ENCODE results near the gene EIF2B2.

EIF2B2 gene

GRCh38 chr14:74980731-74981461 lies 21.8 kb upstream of the EIF2B2 start:
- Histone ChIP-seq H3K36me3 (ENCODE audit: control insufficient read depth in 1 of 2, insufficient read depth in 2 of 2, low read depth in 1 of 2, low read length in 2 of 2) (no peaks in the 10 kb centered on the region), H2BK5ac (ENCODE audit: low read depth, low read length, poor library complexity, severe bottlenecking) (no peak overlapping the region), H3K9me3 (ENCODE audit: control insufficient read depth, low read length) (no peaks in the 10 kb centered on the region), H2AFZ (ENCODE audit: low read depth, low read length) (peak overlapping the region; percentile 60), H3K18ac (ENCODE audit: low read depth in 1 of 2, low read length in 2 of 2) (peak overlapping the region; percentile 41 to 93), H3K27me3 (ENCODE audit: control insufficient read depth in 1 of 2, insufficient read depth in 1 of 2, low read length in 2 of 2) (no peaks in the 10 kb centered on the region), H4K91ac (ENCODE audit: low read length) (peak overlapping the region; percentile 87), H3K79me1 (replicated peaks; ENCODE audit: low read length, poor library complexity, severe bottlenecking) (no peaks in the 10 kb centered on the region), H3K4me3 (ENCODE audit: insufficient read depth in 1 of 2, low read depth in 1 of 2, low read length in 2 of 2) (no peak overlapping the region), H3K4me1 (ENCODE audit: control insufficient read depth, insufficient read depth, low read depth, low read length) (peaks cover 48% of the 10 kb centered on the region), H4K8ac (ENCODE audit: low read length) (peak overlapping the region; percentile 77), H2BK120ac (ENCODE audit: low read depth, low read length) (peak overlapping the region; percentile 39), H3K4me2 (ENCODE audit: low read length, poor library complexity, severe bottlenecking) (no peak overlapping the region), H3K9ac (ENCODE audit: low read length) (no peak overlapping the region), H3K4ac (ENCODE audit: low read depth in 1 of 2, low read length in 2 of 2) (peak overlapping the region in 1 of 2 experiments; percentile 32), H3K14ac (ENCODE audit: low read length in 2 of 2) (no peak overlapping the region), H2BK15ac (ENCODE audit: low read depth, poor library complexity, severe bottlenecking) (peak overlapping the region; percentile 71), H3K27ac (ENCODE audit: low read length, poor library complexity, severe bottlenecking) (peak overlapping the region; percentile 54), H3K23ac (ENCODE audit: low read length in 2 of 2) (no peak overlapping the region), H2BK12ac (ENCODE audit: low read length in 2 of 2) (peak overlapping the region; percentile 7 to 24), H2AK5ac (ENCODE audit: low read length, severe bottlenecking) (no peak overlapping the region)
- peak; percentile 35 for DNase-seq
- 26% methylated on average over 35 of the region's 35 CpGs for WGBS

GRCh38 chr14:74981462-74981782 lies 21.3 kb upstream of the EIF2B2 start:
- no peak for DNase-seq
- H2AFZ ChIP-seq (ENCODE audit: low read depth, low read length), result no peak overlapping the region
- H3K4me2 ChIP-seq (ENCODE audit: low read length, poor library complexity, severe bottlenecking), result no peak overlapping the region
- no peak overlapping the region for H2AK5ac ChIP-seq (ENCODE audit: low read length, severe bottlenecking)
- H3K9me3 ChIP-seq (ENCODE audit: control insufficient read depth, low read length), result no peaks in the 10 kb centered on the region
- no peak overlapping the region for H3K9ac ChIP-seq (ENCODE audit: low read length)
- H3K27me3 ChIP-seq (ENCODE audit: control insufficient read depth in 1 of 2, insufficient read depth in 1 of 2, low read length in 2 of 2), result no peaks in the 10 kb centered on the region
- WGBS, result 84% methylated on average over 9 of the region's 9 CpGs
- no peaks in the 10 kb centered on the region for H3K79me1 ChIP-seq (replicated peaks; ENCODE audit: low read length, poor library complexity, severe bottlenecking)
- peak overlapping the region; percentile 0 for H4K8ac ChIP-seq (ENCODE audit: low read length)
- H3K4me1 ChIP-seq (ENCODE audit: control insufficient read depth, insufficient read depth, low read depth, low read length), result peaks cover 48% of the 10 kb centered on the region
- peak overlapping the region; percentile 14 for H3K27ac ChIP-seq (ENCODE audit: low read length, poor library complexity, severe bottlenecking)
- H2BK5ac ChIP-seq (ENCODE audit: low read depth, low read length, poor library complexity, severe bottlenecking), result no peak overlapping the region
- no peak overlapping the region for H2BK120ac ChIP-seq (ENCODE audit: low read depth, low read length)
- no peak overlapping the region for H3K4ac ChIP-seq (ENCODE audit: low read depth in 1 of 2, low read length in 2 of 2)
- H3K23ac ChIP-seq (ENCODE audit: low read length in 2 of 2), result no peak overlapping the region
- no peaks in the 10 kb centered on the region for H3K36me3 ChIP-seq (ENCODE audit: control insufficient read depth in 1 of 2, insufficient read depth in 2 of 2, low read depth in 1 of 2, low read length in 2 of 2)
- peak overlapping the region; percentile 3 to 9 for H3K18ac ChIP-seq (ENCODE audit: low read depth in 1 of 2, low read length in 2 of 2)
- H2BK12ac ChIP-seq (ENCODE audit: low read length in 2 of 2), result peak overlapping the region in 1 of 2 experiments; percentile 80
- H2BK15ac ChIP-seq (ENCODE audit: low read depth, poor library complexity, severe bottlenecking), result no peak overlapping the region
- no peak overlapping the region for H3K4me3 ChIP-seq (ENCODE audit: insufficient read depth in 1 of 2, low read depth in 1 of 2, low read length in 2 of 2)
- peak overlapping the region; percentile 16 for H4K91ac ChIP-seq (ENCODE audit: low read length)
- H3K14ac ChIP-seq (ENCODE audit: low read length in 2 of 2), result no peak overlapping the region

DNA sequence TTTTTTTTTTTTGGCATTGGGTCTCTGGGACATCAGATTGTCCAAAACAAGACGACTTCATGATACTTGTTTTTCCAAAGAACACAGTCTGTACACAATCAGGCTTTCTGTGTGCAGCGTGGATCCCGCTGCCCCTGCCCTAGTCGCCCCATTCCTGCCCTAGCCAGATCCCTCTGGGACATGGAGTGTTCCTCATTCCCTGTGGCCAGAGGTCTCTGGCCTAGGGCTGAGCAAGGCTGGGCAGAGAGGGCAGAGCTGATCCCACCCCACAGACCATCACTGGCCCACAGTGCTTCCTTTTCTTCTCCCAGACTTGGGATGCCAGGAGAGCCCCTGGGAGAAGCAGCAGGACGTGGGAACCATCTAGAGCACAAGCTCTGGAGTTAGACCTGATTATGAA lies 20.9 kb upstream of the EIF2B2 start:
- H2AK5ac ChIP-seq (ENCODE audit: low read length, severe bottlenecking), result peak overlapping the region; percentile 1
- H2BK120ac ChIP-seq (ENCODE audit: low read depth, low read length), result no peak overlapping the region
- H3K27me3 ChIP-seq (ENCODE audit: control insufficient read depth in 1 of 2, insufficient read depth in 1 of 2, low read length in 2 of 2), result no peaks in the 10 kb centered on the region
- no peak for DNase-seq
- H3K36me3 ChIP-seq (ENCODE audit: control insufficient read depth in 1 of 2, insufficient read depth in 2 of 2, low read depth in 1 of 2, low read length in 2 of 2), result no peaks in the 10 kb centered on the region
- no peaks in the 10 kb centered on the region for H3K79me1 ChIP-seq (replicated peaks; ENCODE audit: low read length, poor library complexity, severe bottlenecking)
- H2BK15ac ChIP-seq (ENCODE audit: low read depth, poor library complexity, severe bottlenecking), result peak overlapping the region; percentile 44
- H3K4ac ChIP-seq (ENCODE audit: low read depth in 1 of 2, low read length in 2 of 2), result no peak overlapping the region
- no peak overlapping the region for H3K18ac ChIP-seq (ENCODE audit: low read depth in 1 of 2, low read length in 2 of 2)
- no peak overlapping the region for H3K4me2 ChIP-seq (ENCODE audit: low read length, poor library complexity, severe bottlenecking)
- H3K14ac ChIP-seq (ENCODE audit: low read length in 2 of 2), result no peak overlapping the region
- 91% methylated on average over 5 of the region's 5 CpGs for WGBS
- H3K23ac ChIP-seq (ENCODE audit: low read length in 2 of 2), result no peak overlapping the region
- H2BK12ac ChIP-seq (ENCODE audit: low read length in 2 of 2), result peak overlapping the region in 1 of 2 experiments; percentile 7
- H2AFZ ChIP-seq (ENCODE audit: low read depth, low read length), result no peak overlapping the region
- H3K9me3 ChIP-seq (ENCODE audit: control insufficient read depth, low read length), result no peaks in the 10 kb centered on the region
- no peak overlapping the region for H3K9ac ChIP-seq (ENCODE audit: low read length)
- H3K4me1 ChIP-seq (ENCODE audit: control insufficient read depth, insufficient read depth, low read depth, low read length), result peaks cover 48% of the 10 kb centered on the region
- no peak overlapping the region for H3K4me3 ChIP-seq (ENCODE audit: insufficient read depth in 1 of 2, low read depth in 1 of 2, low read length in 2 of 2)
- H4K8ac ChIP-seq (ENCODE audit: low read length), result no peak overlapping the region
- H2BK5ac ChIP-seq (ENCODE audit: low read depth, low read length, poor library complexity, severe bottlenecking), result no peak overlapping the region
- H4K91ac ChIP-seq (ENCODE audit: low read length), result peak overlapping the region; percentile 48
- H3K27ac ChIP-seq (ENCODE audit: low read length, poor library complexity, severe bottlenecking), result no peak overlapping the region

DNA sequence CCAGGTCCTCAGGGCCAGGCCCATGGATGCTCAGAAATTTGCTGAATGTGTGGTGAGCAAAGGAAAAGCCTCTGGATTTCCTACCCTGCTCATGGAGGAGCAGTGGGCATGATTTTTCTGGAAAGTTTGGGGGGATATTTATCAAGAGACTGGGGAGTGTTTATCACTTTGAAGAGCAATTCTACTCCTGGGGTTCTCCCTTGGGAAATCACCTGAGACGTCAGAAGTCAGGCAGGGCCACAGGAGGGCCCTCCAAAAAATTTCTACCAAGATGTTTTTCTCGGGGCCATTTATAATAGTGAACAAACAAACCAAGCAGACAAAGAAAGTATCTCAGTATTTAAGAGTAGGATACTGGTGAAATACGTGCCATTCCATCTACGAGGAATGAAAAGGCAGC lies 20.1 kb upstream of the EIF2B2 start:
- Histone ChIP-seq H3K27me3 (ENCODE audit: control insufficient read depth in 1 of 2, insufficient read depth in 1 of 2, low read length in 2 of 2) (no peaks in the 10 kb centered on the region), H2BK12ac (ENCODE audit: low read length in 2 of 2) (no peak overlapping the region), H2BK15ac (ENCODE audit: low read depth, poor library complexity, severe bottlenecking) (no peak overlapping the region), H3K4me3 (ENCODE audit: insufficient read depth in 1 of 2, low read depth in 1 of 2, low read length in 2 of 2) (no peak overlapping the region), H2BK5ac (ENCODE audit: low read depth, low read length, poor library complexity, severe bottlenecking) (no peak overlapping the region), H3K14ac (ENCODE audit: low read length in 2 of 2) (no peak overlapping the region), H3K79me1 (replicated peaks; ENCODE audit: low read length, poor library complexity, severe bottlenecking) (no peaks in the 10 kb centered on the region), H2AFZ (ENCODE audit: low read depth, low read length) (no peak overlapping the region), H3K18ac (ENCODE audit: low read depth in 1 of 2, low read length in 2 of 2) (no peak overlapping the region), H3K4ac (ENCODE audit: low read depth in 1 of 2, low read length in 2 of 2) (no peak overlapping the region), H4K8ac (ENCODE audit: low read length) (no peak overlapping the region), H4K91ac (ENCODE audit: low read length) (no peak overlapping the region), H3K9ac (ENCODE audit: low read length) (no peak overlapping the region), H3K4me2 (ENCODE audit: low read length, poor library complexity, severe bottlenecking) (no peak overlapping the region), H3K9me3 (ENCODE audit: control insufficient read depth, low read length) (no peaks in the 10 kb centered on the region), H3K27ac (ENCODE audit: low read length, poor library complexity, severe bottlenecking) (no peak overlapping the region), H2AK5ac (ENCODE audit: low read length, severe bottlenecking) (peak overlapping the region; percentile 1), H3K23ac (ENCODE audit: low read length in 2 of 2) (no peak overlapping the region), H3K36me3 (ENCODE audit: control insufficient read depth in 1 of 2, insufficient read depth in 2 of 2, low read depth in 1 of 2, low read length in 2 of 2) (no peaks in the 10 kb centered on the region), H2BK120ac (ENCODE audit: low read depth, low read length) (peak overlapping the region; percentile 77), H3K4me1 (ENCODE audit: control insufficient read depth, insufficient read depth, low read depth, low read length) (peaks cover 46% of the 10 kb centered on the region)
- DNase-seq, result no peak
- WGBS, result 93% methylated on average over 3 of the region's 4 CpGs
